DMS53 treated with DMSO at 0.1 percent for 48 hours (cell line): ENCODE results near the gene SMYD3.
"Not testable (repeated sequence)": the region's sequence is repeated elsewhere in the genome, so short reads cannot be mapped to it uniquely, and the experiment has no call there.

ENCODE experiments used
- DNase-seq: peaks from one replicate; lab custom pipeline; 2025; ENCODE audit not compliant: unreplicated experiment; lab: John Stamatoyannopoulos, UW

SMYD3 gene

GRCh38 chr1:246364415-246364941 is 142.6 kb downstream of the SMYD3 start:
- peak; percentile 77 for DNase-seq

GRCh38 chr1:246357014-246357598 is 150.0 kb downstream of the SMYD3 start:
- DNase-seq: not testable (repeated sequence)

GRCh38 chr1:246355411-246356230 is 151.5 kb downstream of the SMYD3 start:
- no peak for DNase-seq

GRCh38 chr1:246351721-246352120 is 155.4 kb downstream of the SMYD3 start:
- DNase-seq: no peak

GRCh38 chr1:246350745-246351144 is 156.3 kb downstream of the SMYD3 start:
- no peak for DNase-seq

- DNase-seq: no peak
Measured at GRCh38 chr1:246343937-246344336, 163.1 kb downstream of the SMYD3 start.

- no peak for DNase-seq
Measured at GRCh38 chr1:246343251-246343650, 163.8 kb downstream of the SMYD3 start.

- no peak for DNase-seq
Measured at GRCh38 chr1:246338546-246338945, 168.5 kb downstream of the SMYD3 start.

- DNase-seq: no peak
Measured at GRCh38 chr1:246338098-246338497, 169.0 kb downstream of the SMYD3 start.

- no peak for DNase-seq
Measured at GRCh38 chr1:246335151-246335550, 171.9 kb downstream of the SMYD3 start.

GRCh38 chr1:246333855-246334254 is 173.2 kb downstream of the SMYD3 start:
- DNase-seq: no peak

GRCh38 chr1:246332078-246332477 is 175.0 kb downstream of the SMYD3 start:
- DNase-seq: no peak

GRCh38 chr1:246329900-246330299 is 177.2 kb downstream of the SMYD3 start:
- DNase-seq: no peak

- DNase-seq: not testable (repeated sequence)
Measured at GRCh38 chr1:246329292-246329691, 177.8 kb downstream of the SMYD3 start.

- no peak for DNase-seq
Measured at GRCh38 chr1:246324711-246325110, 182.4 kb downstream of the SMYD3 start.

GRCh38 chr1:246324033-246324432 is 183.0 kb downstream of the SMYD3 start:
- DNase-seq: not testable (repeated sequence)

GRCh38 chr1:246320286-246320685 is 186.8 kb downstream of the SMYD3 start:
- no peak for DNase-seq

GRCh38 chr1:246319083-246319714 is 187.9 kb downstream of the SMYD3 start:
- no peak for DNase-seq

- no peak for DNase-seq
Measured at GRCh38 chr1:246318622-246319021, 188.5 kb downstream of the SMYD3 start.

- no peak for DNase-seq
Measured at GRCh38 chr1:246318036-246318359, 189.1 kb downstream of the SMYD3 start.

GRCh38 chr1:246317332-246318035 is 189.6 kb downstream of the SMYD3 start:
- DNase-seq: no peak
